Spleen (tissue), 11 donors: ENCODE measurements around the gene HMGCR. TPM values are rescaled to one million over a fixed set of nuclear protein-coding genes. Genes with fewer than 3 reads are reported as not detected.
"Not testable (repeated sequence)": the region's sequence is repeated elsewhere in the genome, so short reads cannot be mapped to it uniquely, and the experiment has no call there.

Experiments used
- DNase-seq: peaks from one replicate; pipeline ENCODE4 v3.0.0-alpha.2; 2020
- H3K27ac ChIP-seq, 8 donors: fragments of 200-600 bp; sonication (generic) in 7 of 8; 1 replicate in 4 of 8; 2 replicates in 4 of 8; pipeline versions ENCODE4 v1.5.0 to v1.8.0; 2016 to 2021; ENCODE audit warnings: inconsistent platforms in 4 of 8, mild to moderate bottlenecking in 4 of 8, moderate library complexity in 1 of 8
- H3K27me3 ChIP-seq, 7 donors: fragments of 200-600 bp; sonication (generic) in 6 of 7; replicated peaks in 1 of 7; 1 replicate in 4 of 7; 2 replicates in 3 of 7; pipeline versions ENCODE4 v1.5.0 to v1.8.0; 2016 to 2021; ENCODE audit warnings: inconsistent platforms in 3 of 7, mild to moderate bottlenecking in 1 of 7
- H3K36me3 ChIP-seq, 6 donors: fragments of 200-600 bp; sonication (generic) in 5 of 6; 1 replicate in 4 of 6; 2 replicates in 2 of 6; pipeline versions ENCODE4 v1.5.0 to v1.8.0; 2016 to 2021; ENCODE audit warnings: inconsistent platforms in 2 of 6
- H3K4me1 ChIP-seq, 6 donors: fragments of 200-600 bp; sonication (generic) in 5 of 6; 1 replicate in 3 of 6; 2 replicates in 3 of 6; pipeline versions ENCODE4 v1.5.0 to v1.8.0; 2016 to 2021; ENCODE audit warnings: inconsistent platforms in 3 of 6
- H3K4me3 ChIP-seq, 8 donors: fragments of 200-600 bp; sonication (generic) in 7 of 8; 1 replicate in 4 of 8; 2 replicates in 4 of 8; pipeline versions ENCODE4 v1.5.0 to v1.8.0; 2016 to 2021; ENCODE audit warnings: inconsistent platforms in 4 of 8, mild to moderate bottlenecking in 4 of 8, moderate library complexity in 2 of 8
- H3K9me3 ChIP-seq, 8 donors: fragments of 200-600 bp; sonication (generic) in 7 of 8; 1 replicate in 4 of 8; 2 replicates in 4 of 8; pipeline versions ENCODE4 v1.5.0 to v1.8.0; 2016 to 2021; ENCODE audit warnings: inconsistent platforms in 4 of 8
- POLR2A ChIP-seq, 3 donors: fragments of 450-650 bp; IDR thresholded peaks; one replicate each; pipeline ENCODE4 v1.5.1; 2017; ENCODE audit warnings: antibody characterized with exemption in 3 of 3, mild to moderate bottlenecking in 1 of 3
- POLR2AphosphoS5 ChIP-seq, 3 donors: sonication (generic); formaldehyde crosslinking; IDR thresholded peaks; one replicate each; pipeline ENCODE4 v1.5.1; 2017; ENCODE audit warnings: antibody characterized with exemption in 3 of 3
- WGBS, 5 donors: extraction: QIAGEN DNeasy Blood & Tissue Kit in 3 of 5; methylation state at CpG; one replicate each; pipeline versions ENCODE4 v1.1.5 to v1.1.7; 2013 to 2018; 5-methylcytosine and 5-hydroxymethylcytosine counted together
- intact Hi-C: fragments of 100-400 bp; cut with DNase I; formaldehyde crosslinking; loops from one replicate; pipeline ENCODE4 v1.15.0; 2023; ENCODE audit warnings: low total_unique reads
- polyA plus RNA-seq, 3 donors: library from polyadenylated mRNA; stranded (reverse); fragments of 200-250 nt; gene quantifications; one replicate each; pipeline ENCODE4 v1.2.1, GENCODE V29; 2013
- total RNA-seq, 7 donors: library from RNA; depleted of rRNA in 3 of 7; stranded (reverse); fragments of >200 nt in 3 of 7; fragmentation: NEBNext Ultra II Directional in 4 of 7; extraction: Animal tissue kit (Norgen Biotek cat#: 25700) in 4 of 7; gene quantifications; one replicate each; pipeline versions ENCODE4 v1.1.0 to v1.2.1, GENCODE V29; 2016 to 2021
- TF ChIP-seq, protein P1 (sequence below), 11 experiments: fragments of 200-600 bp in 7 of 11; fragments of 450-650 bp in 4 of 11; sonication (generic) in 4 of 11; IDR thresholded peaks in 8 of 11; conservative IDR thresholded peaks in 3 of 11; 1 replicate in 7 of 11; 2 replicates in 4 of 11; pipeline versions ENCODE4 v1.4.0 to v1.8.0; 2016 to 2021; ENCODE audit warnings: antibody characterized with exemption in 11 of 11, inconsistent platforms in 4 of 11, mild to moderate bottlenecking in 1 of 11
- donor health status: healthy with polysubstance abuse.
- donor health status: DM: no; HTN: no; CAD: no; lungs with moderate emphysema.
- donor health status: DM: no; HTN: no; CAD: no.
- donor health status: Bipolar disorder and iron deficiency.
- donor health status: healthy.
- donor health status: DM: no; HTN: no; CAD: no.
- donor health status: DM: yes; HTN: yes; CAD: no.

Gene HMGCR
- total and polyA plus RNA-seq, 10 donors = 5.3 to 54.7 (median 35.7) TPM

DNA sequence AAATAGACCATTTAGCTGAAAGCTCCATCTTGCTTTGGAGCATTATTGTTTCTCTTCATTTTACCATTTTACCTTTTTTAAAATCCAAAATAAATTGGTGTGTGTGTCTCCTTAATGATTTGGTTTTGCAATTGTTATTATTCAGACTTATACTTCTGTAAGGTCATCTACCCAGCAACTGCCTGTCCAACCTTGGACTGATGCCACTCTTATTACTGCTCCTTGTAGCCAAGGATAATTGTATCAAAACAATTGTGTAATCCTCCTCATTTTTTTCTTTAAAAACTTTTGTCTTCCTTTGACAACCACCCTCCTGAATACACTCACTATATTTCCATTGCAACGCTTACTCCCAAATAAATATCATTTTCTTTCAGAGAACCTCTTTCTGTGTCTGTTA lies 30.3 kb upstream of the HMGCR start:
- no peak for TF ChIP-seq POLR2A (IDR thresholded peaks at IDR 0.05)
- TF ChIP-seq, protein P1, sequence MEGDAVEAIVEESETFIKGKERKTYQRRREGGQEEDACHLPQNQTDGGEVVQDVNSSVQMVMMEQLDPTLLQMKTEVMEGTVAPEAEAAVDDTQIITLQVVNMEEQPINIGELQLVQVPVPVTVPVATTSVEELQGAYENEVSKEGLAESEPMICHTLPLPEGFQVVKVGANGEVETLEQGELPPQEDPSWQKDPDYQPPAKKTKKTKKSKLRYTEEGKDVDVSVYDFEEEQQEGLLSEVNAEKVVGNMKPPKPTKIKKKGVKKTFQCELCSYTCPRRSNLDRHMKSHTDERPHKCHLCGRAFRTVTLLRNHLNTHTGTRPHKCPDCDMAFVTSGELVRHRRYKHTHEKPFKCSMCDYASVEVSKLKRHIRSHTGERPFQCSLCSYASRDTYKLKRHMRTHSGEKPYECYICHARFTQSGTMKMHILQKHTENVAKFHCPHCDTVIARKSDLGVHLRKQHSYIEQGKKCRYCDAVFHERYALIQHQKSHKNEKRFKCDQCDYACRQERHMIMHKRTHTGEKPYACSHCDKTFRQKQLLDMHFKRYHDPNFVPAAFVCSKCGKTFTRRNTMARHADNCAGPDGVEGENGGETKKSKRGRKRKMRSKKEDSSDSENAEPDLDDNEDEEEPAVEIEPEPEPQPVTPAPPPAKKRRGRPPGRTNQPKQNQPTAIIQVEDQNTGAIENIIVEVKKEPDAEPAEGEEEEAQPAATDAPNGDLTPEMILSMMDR (IDR thresholded peaks at IDR 0.05 in 8 of 11, conservative IDR thresholded peaks at IDR 0.05 in 3 of 11) = no peak
- H3K4me3 ChIP-seq = no peak overlapping the region
- no peaks in the 10 kb centered on the region for H3K27me3 ChIP-seq
- WGBS, 5 donors = 89 to 100% (median 91%) methylated on average over 1 of the region's 1 CpG
- no peak for DNase-seq
- intact Hi-C loops = no loop called here
- no peak overlapping the region for H3K27ac ChIP-seq
- H3K36me3 ChIP-seq = no peaks in the 10 kb centered on the region
- no peaks in the 10 kb centered on the region for H3K4me1 ChIP-seq
- H3K9me3 ChIP-seq = no peaks in the 10 kb centered on the region

DNA sequence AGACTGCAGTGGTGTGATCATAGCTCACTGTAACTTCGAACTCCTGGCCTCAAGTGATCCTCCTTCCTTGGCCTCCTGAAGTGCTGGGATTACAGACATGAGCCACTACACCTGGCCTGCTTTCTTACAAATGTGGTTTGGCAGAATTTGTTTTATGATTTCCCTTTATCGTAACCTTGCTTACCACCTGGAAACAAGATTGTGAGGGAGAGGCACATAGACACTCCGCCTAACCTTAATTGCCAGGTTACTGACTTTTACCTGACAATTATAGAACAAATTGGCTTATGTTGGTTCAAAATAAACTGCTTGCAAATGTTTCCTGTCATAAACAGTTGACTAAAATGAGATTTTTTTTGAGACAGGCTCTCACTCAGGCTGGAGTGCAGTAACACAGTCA lies 26.8 kb upstream of the HMGCR start:
- Histone ChIP-seq H3K36me3 (no peaks in the 10 kb centered on the region), H3K27me3 (no peaks in the 10 kb centered on the region), H3K9me3 (no peaks in the 10 kb centered on the region), H3K27ac (no peak overlapping the region), H3K4me3 (no peak overlapping the region), H3K4me1 (no peaks in the 10 kb centered on the region)
- TF ChIP-seq POLR2AphosphoS5 (IDR thresholded peaks at IDR 0.05) (no peak), POLR2A (IDR thresholded peaks at IDR 0.05) (no peak)
- TF ChIP-seq, protein P1 (IDR thresholded peaks at IDR 0.05 in 8 of 11, conservative IDR thresholded peaks at IDR 0.05 in 3 of 11) = no peak
- WGBS, 5 donors = 91 to 95% (median 92%) methylated on average over 3 of the region's 3 CpGs
- DNase-seq = no peak
- intact Hi-C loops = no loop called here

DNA sequence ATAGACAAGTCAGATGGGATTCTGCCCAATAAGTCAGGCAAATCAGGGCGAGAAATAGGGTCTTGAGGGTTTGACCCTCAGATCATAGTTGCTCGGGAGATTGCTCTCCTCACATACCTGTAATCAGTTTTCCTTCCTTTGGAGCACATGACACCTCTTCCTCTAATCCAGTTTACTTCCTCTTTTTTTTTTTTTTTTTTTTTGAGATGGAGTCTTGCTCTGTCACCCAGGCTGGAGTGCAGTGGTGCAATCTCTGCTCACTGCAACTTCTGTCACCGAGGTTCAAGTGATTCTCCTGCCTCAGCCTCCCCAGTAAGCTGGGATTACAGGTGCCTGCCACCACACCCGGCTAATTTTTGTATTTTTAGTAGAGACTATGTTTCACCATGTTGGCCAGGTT lies 17.9 kb upstream of the HMGCR start:
- H3K27me3 ChIP-seq, H3K36me3 ChIP-seq, H3K9me3 ChIP-seq, intact Hi-C loops, DNase-seq: not testable (repeated sequence)
- H3K4me3 ChIP-seq = peak overlapping the region in 1 of 8 donors; percentile 49
- H3K27ac ChIP-seq = peak overlapping the region in 7 of 8 donors; percentile 72 to 92 (median 83)
- H3K4me1 ChIP-seq = peaks cover 0 to 20% (median 0%) of the 10 kb centered on the region in 6 donors
- 53 to 61% (median 56%) methylated on average over 4 of the region's 4 CpGs for WGBS, 5 donors

DNA sequence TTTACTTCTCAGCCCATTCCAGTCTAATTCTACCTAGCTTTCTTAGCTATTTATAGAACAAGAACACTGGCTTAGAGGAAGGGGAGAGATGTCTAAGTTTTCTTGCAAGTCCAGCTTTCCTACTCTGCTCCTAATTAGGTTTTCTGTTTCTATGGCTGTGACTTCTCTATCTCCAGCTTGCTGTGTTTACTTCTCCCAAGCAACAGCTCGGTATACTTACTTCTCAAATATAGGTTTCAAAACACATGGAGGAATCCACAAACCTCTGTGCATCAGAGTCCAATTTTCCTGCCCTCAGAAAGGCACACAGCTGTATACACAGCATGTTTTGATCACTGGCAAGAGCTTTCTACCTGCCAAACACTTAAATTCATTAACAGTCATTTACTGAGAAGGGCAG lies 17.4 kb upstream of the HMGCR start:
- no peak for TF ChIP-seq POLR2A (IDR thresholded peaks at IDR 0.05)
- DNase-seq = no peak
- Histone ChIP-seq H3K27ac (peak overlapping the region in 7 of 8 donors; percentile 72 to 92 (median 83)), H3K9me3 (no peaks in the 10 kb centered on the region), H3K4me1 (peaks cover 0 to 20% (median 0%) of the 10 kb centered on the region in 6 donors), H3K27me3 (no peaks in the 10 kb centered on the region), H3K4me3 (peak overlapping the region in 1 of 8 donors; percentile 49), H3K36me3 (no peaks in the 10 kb centered on the region)
- 33 to 70% (median 48%) methylated on average over 1 of the region's 1 CpG for WGBS, 5 donors
- intact Hi-C loops = no loop called here

DNA sequence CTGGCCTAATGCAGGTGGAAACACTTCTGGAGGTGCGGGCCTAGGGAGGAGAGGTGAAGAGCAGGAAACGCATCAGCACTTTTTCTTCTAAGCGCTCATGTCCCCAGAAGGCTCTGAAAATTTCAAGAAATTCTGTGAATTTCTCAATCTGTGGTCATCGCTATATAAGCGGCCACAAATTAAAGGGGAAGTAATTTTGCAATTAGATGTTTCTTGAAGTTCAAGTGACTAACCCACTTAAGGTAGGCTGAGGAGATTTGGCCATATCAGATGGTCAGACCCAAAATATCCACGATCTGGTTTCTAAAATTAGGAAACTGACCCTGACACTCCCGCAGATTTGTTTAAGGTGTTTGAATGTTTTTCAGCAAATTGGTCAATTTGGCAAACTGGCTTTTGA lies 16.6 kb upstream of the HMGCR start:
- WGBS, 5 donors = 48 to 73% (median 53%) methylated on average over 7 of the region's 7 CpGs
- no peak for DNase-seq
- no peaks in the 10 kb centered on the region for H3K27me3 ChIP-seq
- H3K9me3 ChIP-seq = no peaks in the 10 kb centered on the region
- peaks cover 0 to 23% (median 0%) of the 10 kb centered on the region in 6 donors for H3K4me1 ChIP-seq
- intact Hi-C loops = no loop called here
- H3K27ac ChIP-seq = peak overlapping the region in 7 of 8 donors; percentile 72 to 92 (median 83)
- H3K4me3 ChIP-seq = peak overlapping the region in 1 of 8 donors; percentile 49
- H3K36me3 ChIP-seq = no peaks in the 10 kb centered on the region
- TF ChIP-seq, protein P1 (IDR thresholded peaks at IDR 0.05 in 8 of 11, conservative IDR thresholded peaks at IDR 0.05 in 3 of 11) = no peak
- TF ChIP-seq POLR2A (IDR thresholded peaks at IDR 0.05) = no peak
- TF ChIP-seq POLR2AphosphoS5 (IDR thresholded peaks at IDR 0.05) = no peak
